GM18505 (cell line): Measurements from ENCODE around the gene FXYD5.

Experiments
- ATAC-seq: cut with Tn5 transposase; IDR thresholded peaks from one replicate; pipeline ENCODE4 v1.9.1; 2021; ENCODE audit not compliant: unreplicated experiment
- POLR2A ChIP-seq: IDR thresholded peaks from 4 replicates; pipeline ENCODE4 v1.6.1; 2011; ENCODE audit warnings: borderline replicate concordance; ENCODE audit not compliant: insufficient read depth, insufficient read length; ENCODE audit errors: extremely low read depth

Gene FXYD5

GRCh38 chr19:35202722-35203688 lies 48.5 kb downstream of the FXYD5 start:
- no peak for TF ChIP-seq POLR2A

DNA sequence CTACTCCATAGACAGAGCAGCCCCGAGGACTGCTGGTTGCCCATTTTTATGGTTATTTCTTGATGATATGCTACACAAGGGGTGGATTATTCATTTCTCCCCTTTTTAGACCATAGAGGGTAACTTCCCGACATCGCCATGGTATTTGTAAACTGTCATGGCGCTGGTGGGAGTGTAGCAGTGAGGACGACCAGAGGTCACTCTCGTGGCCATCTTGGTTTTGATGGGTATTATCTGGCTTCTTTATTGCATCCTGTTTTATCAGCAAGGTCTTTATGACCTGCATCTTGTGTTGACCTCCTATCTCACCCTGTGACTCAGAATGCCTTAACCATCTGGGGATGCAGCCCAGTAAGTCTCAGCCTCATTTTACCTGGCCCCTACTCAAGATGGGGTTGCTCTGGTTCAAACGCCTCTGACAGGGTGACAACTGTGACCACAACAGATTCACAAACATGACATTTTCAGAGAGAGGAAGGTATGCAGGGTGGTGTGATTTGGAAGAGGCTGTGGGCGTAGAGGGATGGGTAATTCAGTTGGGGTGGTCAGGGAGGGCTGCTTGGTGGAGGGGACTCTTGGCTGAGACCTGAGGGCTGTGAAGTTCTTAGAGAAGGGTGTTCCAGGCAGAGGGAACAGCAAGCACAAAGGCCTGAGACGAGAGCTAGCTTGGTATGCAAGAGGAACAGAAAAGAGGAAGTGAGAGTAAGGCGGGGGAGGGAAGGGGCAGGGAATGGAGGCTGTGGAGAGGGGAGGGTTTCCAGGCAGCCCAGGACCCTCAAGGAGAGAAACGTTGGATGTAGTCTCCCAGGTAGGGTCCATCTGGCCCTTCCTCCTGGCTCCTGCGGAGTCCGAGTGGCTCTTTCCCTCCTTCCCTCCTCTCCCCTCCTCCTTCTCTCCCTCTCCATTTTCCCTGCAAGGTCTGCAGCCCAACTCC lies 50.5 kb downstream of the FXYD5 start:
- ATAC-seq, result peak; percentile 75
- no peak for TF ChIP-seq POLR2A

More at GRCh38 chr19:35202722-35203688, 48.5 kb downstream of the FXYD5 start:
- ATAC-seq, result no peak

DNA sequence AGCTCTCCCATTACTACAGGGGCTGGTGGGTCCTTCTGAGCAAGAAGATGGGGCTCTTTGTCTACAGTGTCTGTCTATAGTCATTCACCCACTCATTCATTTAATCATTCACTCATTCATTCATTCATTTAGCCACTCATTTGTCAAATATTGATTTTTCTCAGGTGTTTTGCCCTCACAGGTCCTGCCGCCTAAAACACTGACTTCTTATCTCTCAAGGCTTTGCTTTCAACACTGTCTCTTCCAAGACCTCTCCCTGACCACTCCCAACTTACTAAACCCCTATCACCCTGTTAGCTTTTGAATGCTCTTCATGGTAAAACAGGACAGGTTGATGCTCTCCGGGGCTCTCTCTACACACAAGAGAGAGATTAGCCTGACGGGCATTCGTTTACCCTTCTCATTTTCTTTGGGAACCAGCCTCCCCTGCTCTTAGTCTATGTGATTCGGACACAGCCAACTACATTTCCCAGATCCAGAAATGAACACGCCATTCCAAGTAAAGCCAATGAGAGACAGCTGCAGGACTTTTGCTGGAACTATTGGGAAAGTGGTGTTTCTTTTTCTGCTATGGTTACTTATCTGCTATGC lies 51.3 kb downstream of the FXYD5 start:
- TF ChIP-seq POLR2A, result no peak
- ATAC-seq, result no peak

- no peak for ATAC-seq
- TF ChIP-seq POLR2A, result no peak
These were observed 51.8 kb downstream of the FXYD5 start for GRCh38 chr19:35206379-35206778.

DNA sequence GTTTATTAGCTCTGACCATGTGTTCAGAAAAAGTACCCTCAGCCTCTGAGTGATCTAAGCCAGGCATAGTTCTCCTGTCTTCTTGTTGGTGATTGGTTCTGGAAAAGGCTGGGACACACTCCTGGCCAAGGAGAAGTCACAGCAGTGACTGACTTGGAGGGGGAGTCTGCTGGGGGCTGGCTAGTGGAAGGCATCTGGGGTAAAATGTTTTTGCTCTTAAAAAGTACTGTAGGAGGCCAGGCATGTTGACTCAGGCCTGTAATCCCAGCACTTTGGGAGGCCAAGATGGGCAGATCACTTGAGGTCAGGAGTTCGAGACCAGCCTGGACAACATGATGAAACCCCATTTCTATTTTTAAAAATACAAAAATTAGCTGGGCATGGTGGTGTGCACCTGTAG lies 52.3 kb downstream of the FXYD5 start:
- TF ChIP-seq POLR2A, result no peak
- ATAC-seq, result no peak

GRCh38 chr19:35207391-35207871 lies 52.9 kb downstream of the FXYD5 start:
- no peak for TF ChIP-seq POLR2A
- no peak for ATAC-seq

GRCh38 chr19:35208121-35208520 lies 53.6 kb downstream of the FXYD5 start:
- no peak for TF ChIP-seq POLR2A
- no peak for ATAC-seq

DNA sequence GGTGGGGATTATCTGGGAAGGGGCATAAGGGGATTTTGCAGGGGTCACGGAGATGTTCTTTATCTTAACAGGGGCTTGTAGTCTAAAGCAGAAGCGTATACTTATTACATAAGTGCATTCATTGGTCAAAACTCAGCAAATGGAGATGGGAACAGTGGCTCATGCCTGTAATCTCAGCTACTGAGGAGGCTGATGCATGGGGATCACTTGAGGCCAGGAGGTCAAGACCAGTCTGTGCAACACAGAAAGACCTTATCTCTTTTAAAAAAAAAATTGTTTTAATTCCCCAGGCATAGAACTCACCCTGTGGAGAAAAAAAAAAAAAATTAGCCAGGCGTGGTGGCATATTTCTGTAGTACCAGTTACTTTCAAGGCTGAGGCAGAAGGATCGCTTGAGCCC lies 55.1 kb downstream of the FXYD5 start:
- TF ChIP-seq POLR2A, result no peak
- no peak for ATAC-seq

- no peak for ATAC-seq
- TF ChIP-seq POLR2A, result no peak
These were observed 57.2 kb downstream of the FXYD5 start for GRCh38 chr19:35211545-35212230.

DNA sequence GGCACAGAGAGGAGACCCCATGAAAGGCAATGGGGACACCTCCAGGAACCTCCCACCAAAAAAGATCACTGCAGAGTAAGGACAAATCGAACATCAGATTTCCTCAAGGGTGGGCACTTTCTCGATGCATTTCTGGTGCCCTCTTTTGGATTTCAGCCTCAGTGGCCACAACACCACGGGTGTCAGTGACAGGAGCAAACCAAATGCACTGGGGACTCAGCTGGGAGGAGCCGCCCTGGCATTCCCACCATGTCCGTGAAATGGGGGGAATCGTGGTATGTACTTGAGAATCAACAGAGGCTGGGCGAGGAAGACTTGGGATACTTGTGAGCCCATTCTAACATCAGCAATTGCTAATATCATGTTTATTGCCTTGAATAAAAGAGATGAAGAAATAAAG lies 57.7 kb downstream of the FXYD5 start:
- no peak for ATAC-seq
- TF ChIP-seq POLR2A, result no peak

- ATAC-seq, result peak; percentile 60
These were observed 59.4 kb downstream of the FXYD5 start for GRCh38 chr19:35213663-35214632.

More at GRCh38 chr19:35213663-35214632, 59.4 kb downstream of the FXYD5 start:
- no peak for TF ChIP-seq POLR2A
